ENCODE measurements around the gene PGBD2. TPM values are rescaled to one million over a fixed set of nuclear protein-coding genes. Genes with fewer than 3 reads are reported as not detected.
"Not testable (repeated sequence)": the region's sequence is repeated elsewhere in the genome, so short reads cannot be mapped to it uniquely, and the experiment has no call there.

The PGBD2 gene
- total RNA-seq, 2 experiments from 2014 or later, result 4.1 to 5.1 TPM

GRCh38 chr1:248945856-248946416 is 39.9 kb downstream of the PGBD2 start:
- H3K27me3 Mint-ChIP-seq; H3K4me1 Mint-ChIP-seq; CTCF ChIA-PET; H3K4me3 Mint-ChIP-seq; H3K27ac Mint-ChIP-seq; POLR2A ChIA-PET; H3K9me3 Mint-ChIP-seq; DNase-seq; H3K36me3 Mint-ChIP-seq (ENCODE audit: low read depth): not testable (repeated sequence)

Other genes with a start within 250 kb of the PGBD2 start
- not detected for gene OR14I1, start 203.5 kb upstream of the PGBD2 start, total RNA-seq
- gene LYPD8, start 150.5 kb upstream of the PGBD2 start, total RNA-seq, result not detected
- gene SH3BP5L, start 80.3 kb upstream of the PGBD2 start, total RNA-seq, result 10 to 100 TPM; 29.7 to 32.7 TPM
- gene ZNF672, start 68.0 kb upstream of the PGBD2 start, total RNA-seq, result 10 to 100 TPM; 46.5 to 56.9 TPM
- 10 to 100 TPM; 55.5 to 57.6 TPM for gene ZNF692, start 47.1 kb upstream of the PGBD2 start, total RNA-seq

Measured in activated CD4-positive, alpha-beta T cell treated with anti-CD3 and anti-CD28 coated beads, Interleukin-2, amount 10 ng/mL, durations not matched to agents 7 days and 5 days (primary cell).